A549 treated with RU486 at 1 μM for 4 hours (cell line): ENCODE data around the gene VAMP8. TPM values are rescaled to one million over a fixed set of nuclear protein-coding genes. Genes with fewer than 3 reads are reported as not detected.

ENCODE experiments used
- total RNA-seq: library from RNA; stranded (reverse); fragments of 200-300 nt; extraction: Qiagen RNA extraction; gene quantifications from 5 replicates; pipeline ENCODE4 v1.2.3, GENCODE V29; 2022; ENCODE audit warnings: low read depth

Gene VAMP8
- 15.8 to 20.9 TPM (median 20.0 TPM) in 5 replicates for total RNA-seq

GRCh38 chr2:85577386-85578242 lies at the start of gene VAMP8:
Gene VAMP8 (plus strand): TSS chr2:85577586. CDS start chr2:85577647, 61 bp downstream.

GRCh38 chr2:85538507-85539360 lies 38.7 kb upstream of the VAMP8 start, which contains the start of gene MAT2A:
Gene MAT2A (plus strand): TSS chr2:85539168. CDS start chr2:85539288, 120 bp downstream.

GRCh38 chr2:85561280-85562212 lies 15.8 kb upstream of the VAMP8 start, which contains the start of gene GGCX:
Gene GGCX (minus strand): TSS chr2:85561493. CDS start chr2:85561428, 65 bp downstream.

GRCh38 chr2:85584354-85584856 lies 7.0 kb downstream of the VAMP8 start, which contains the start of gene VAMP5:
Gene VAMP5 (plus strand): TSS chr2:85584431. CDS start chr2:85584491, 60 bp downstream.

GRCh38 chr2:85595301-85596025 lies 18.1 kb downstream of the VAMP8 start, which contains the start of gene RNF181:
Gene RNF181 (plus strand): TSS chr2:85595745. CDS start chr2:85595764, 19 bp downstream.

GRCh38 chr2:85602476-85603234 lies 25.3 kb downstream of the VAMP8 start, which contains the start of gene TMEM150A:
Gene TMEM150A (minus strand): TSS chr2:85602698. CDS start chr2:85601948, 750 bp downstream.

GRCh38 chr2:85611705-85612587 lies 34.6 kb downstream of the VAMP8 start, which contains the start of gene C2orf68:
Gene C2orf68 (minus strand): TSS chr2:85612066. CDS start chr2:85611984, 82 bp downstream.

Other genes starting within 250 kb of the VAMP8 start
- gene TGOLN2, start 249.6 kb upstream of the VAMP8 start, total RNA-seq, result 74.7 to 107 TPM (median 104 TPM) in 5 replicates
- gene RETSAT, start 223.1 kb upstream of the VAMP8 start, total RNA-seq, result 51.9 to 58.7 TPM (median 54.3 TPM) in 5 replicates
- 11.1 to 13.1 TPM (median 11.9 TPM) in 5 replicates for gene ELMOD3, start 222.8 kb upstream of the VAMP8 start, total RNA-seq
- 82.4 to 117 TPM (median 86.5 TPM) in 5 replicates for gene CAPG, start 167.2 kb upstream of the VAMP8 start, total RNA-seq
- 0.46 to 1.6 TPM (median 0.55 TPM) in 5 replicates for gene SH2D6, start 158.9 kb upstream of the VAMP8 start, total RNA-seq
- gene MAT2A, start 38.4 kb upstream of the VAMP8 start, total RNA-seq, result 412 to 487 TPM (median 481 TPM) in 5 replicates
- 36.2 to 46.7 TPM (median 42.4 TPM) in 5 replicates for gene GGCX, start 16.1 kb upstream of the VAMP8 start, total RNA-seq
- gene VAMP5, start 6.8 kb downstream of the VAMP8 start, total RNA-seq, result 0.15 TPM in 1 of 5 replicates, not detected in the others
- 183 to 198 TPM (median 189 TPM) in 5 replicates for gene RNF181, start 18.2 kb downstream of the VAMP8 start, total RNA-seq
- gene TMEM150A, start 25.1 kb downstream of the VAMP8 start, total RNA-seq, result 8.5 to 13.1 TPM (median 11.8 TPM) in 5 replicates
- 19.6 to 28.1 TPM (median 24.4 TPM) in 5 replicates for gene C2orf68, start 34.5 kb downstream of the VAMP8 start, total RNA-seq
- gene USP39, start 38.6 kb downstream of the VAMP8 start, total RNA-seq, result 69.5 to 76.1 TPM (median 75.0 TPM) in 5 replicates
- 0.09 to 0.37 TPM (median 0.12 TPM) in 4 of 5 replicates, not detected in the other for gene SFTPB, start 90.6 kb downstream of the VAMP8 start, total RNA-seq
- not detected in 5 replicates for gene GNLY, start 116.8 kb downstream of the VAMP8 start, total RNA-seq
- gene ATOH8, start 176.4 kb downstream of the VAMP8 start, total RNA-seq, result 5.2 to 7.1 TPM (median 5.9 TPM) in 5 replicates